Endothelial cell of umbilical vein (primary cell): ENCODE measurements around the gene PCGF3. TPM values are rescaled to one million over a fixed set of nuclear protein-coding genes. Genes with fewer than 3 reads are reported as not detected.

Experiments
- BruUV-seq: library from RNA; stranded (reverse); fragments of 400-500 nt; replicated peaks from 2 replicates; lab custom pipeline; 2021; lab: Mats Ljungman, UMichigan
- CTCF ChIA-PET: fragments of 300-600, 350-600 bp; sonication (Branson Sonifier 250); formaldehyde crosslinking; loops from one replicate; lab custom pipeline; 2021; ENCODE audit warnings: antibody characterized with exemption, inconsistent platforms; lab: Charles Lee
- POLR2A ChIA-PET: fragments of 300-600, 350-600 bp; sonication (Branson Sonifier 250); formaldehyde crosslinking; loops from one replicate; lab custom pipeline; 2021; ENCODE audit warnings: antibody characterized with exemption, inconsistent platforms; lab: Charles Lee
- DNase-seq: peaks from one replicate; pipeline ENCODE4 v3.0.0-alpha.2; 2011; ENCODE audit warnings: low read depth, low spot score
- FAIRE-seq: peaks from 2 replicates; lab custom pipeline; 2011; peaks lifted over from hg19 to GRCh38; lab: Jason Lieb, UNC
- H2AFZ ChIP-seq: 2 replicates; pipeline ENCODE4 v1.6.0; 2012; ENCODE audit warnings: low read depth, low read length, control low read depth, inconsistent platforms
- H3K27ac ChIP-seq: 2 replicates; pipeline ENCODE4 v1.5.1; 2011; ENCODE audit warnings: low read depth, mild to moderate bottlenecking, control low read depth, low read length, moderate library complexity; ENCODE audit not compliant: insufficient read depth
- H3K27me3 ChIP-seq, 2 experiments: 2 replicates each; pipeline versions ENCODE4 v1.6.0 to v1.6.1; 2011; ENCODE audit warnings: low read length in 2 of 2, mixed read lengths in 1 of 2; ENCODE audit not compliant: control insufficient read depth in 2 of 2, insufficient read depth in 2 of 2
- H3K36me3 ChIP-seq, 2 experiments: 2 replicates in 1 of 2; 3 replicates in 1 of 2; pipeline ENCODE4 v1.5.1; 2011; ENCODE audit warnings: low read length in 2 of 2, mild to moderate bottlenecking in 1 of 2, moderate library complexity in 1 of 2; ENCODE audit not compliant: control insufficient read depth in 2 of 2, insufficient read depth in 2 of 2; ENCODE audit errors: extremely low read depth in 1 of 2
- H3K4me1 ChIP-seq: 3 replicates; pipeline ENCODE4 v1.5.1; 2011; ENCODE audit warnings: mild to moderate bottlenecking, low read length; ENCODE audit not compliant: control insufficient read depth, insufficient read depth; ENCODE audit errors: extremely low read depth
- H3K4me2 ChIP-seq: 2 replicates; pipeline ENCODE4 v1.6.1; 2011; ENCODE audit warnings: low read length, control low read depth, mixed read lengths; ENCODE audit not compliant: insufficient read depth
- H3K4me3 ChIP-seq, 3 experiments: fragments of 200-600 bp in 1 of 3; sonication (generic), shearing (Covaris generic) in 1 of 3; replicated peaks in 1 of 3; 2 replicates each; pipeline ENCODE4 v1.5.1; 2011 to 2016; ENCODE audit warnings: control low read depth in 3 of 3, low read length in 3 of 3, mild to moderate bottlenecking in 2 of 3, inconsistent platforms in 1 of 3, low read depth in 1 of 3, moderate library complexity in 1 of 3; ENCODE audit not compliant: insufficient read depth in 1 of 3
- H3K79me2 ChIP-seq: 2 replicates; pipeline ENCODE4 v1.6.0; 2012; ENCODE audit warnings: low read length, inconsistent platforms; ENCODE audit not compliant: control insufficient read depth, insufficient read depth
- H3K9ac ChIP-seq: replicated peaks from 2 replicates; pipeline ENCODE3; 2011; ENCODE audit warnings: low read length, control low read depth; ENCODE audit not compliant: insufficient read depth; ENCODE audit errors: extremely low read depth
- H3K9me1 ChIP-seq: replicated peaks from 3 replicates; pipeline ENCODE4 v1.6.0; 2011; ENCODE audit warnings: mild to moderate bottlenecking, low read length; ENCODE audit not compliant: control insufficient read depth, insufficient read depth; ENCODE audit errors: extremely low read depth
- H3K9me3 ChIP-seq: replicated peaks from 2 replicates; pipeline ENCODE4 v1.5.1; 2012; ENCODE audit warnings: low read length, inconsistent platforms; ENCODE audit not compliant: control insufficient read depth, insufficient read depth
- H4K20me1 ChIP-seq: replicated peaks from 2 replicates; pipeline ENCODE3; 2011; ENCODE audit warnings: mild to moderate bottlenecking, low read length; ENCODE audit not compliant: control insufficient read depth, insufficient read depth; ENCODE audit errors: extremely low read depth
- CTCF ChIP-seq, 2 donors: IDR thresholded peaks; 1 replicate in 1 of 2; 2 replicates in 1 of 2; pipeline ENCODE4 v1.5.1; 2011; ENCODE audit warnings: low read length in 2 of 2, mild to moderate bottlenecking in 2 of 2, moderate library complexity in 2 of 2, control low read depth in 1 of 2, inconsistent platforms in 1 of 2, low read depth in 1 of 2; ENCODE audit not compliant: insufficient read depth in 1 of 2; ENCODE audit errors: extremely low read depth in 1 of 2
- EZH2 ChIP-seq: IDR thresholded peaks from 2 replicates; pipeline ENCODE4 v1.6.1; 2012; ENCODE audit warnings: borderline replicate concordance, low read depth, mild to moderate bottlenecking, moderate library complexity, low read length, inconsistent platforms; ENCODE audit not compliant: severe bottlenecking
- FOS ChIP-seq: IDR thresholded peaks from 2 replicates; pipeline ENCODE4 v1.6.1; 2011; ENCODE audit warnings: mild to moderate bottlenecking, low read length, moderate library complexity, borderline replicate concordance; ENCODE audit not compliant: insufficient read depth
- GATA2 ChIP-seq: IDR thresholded peaks from 2 replicates; pipeline ENCODE4 v1.7.0; 2011; ENCODE audit warnings: low read depth, mild to moderate bottlenecking, moderate library complexity, mixed read lengths, low read length; ENCODE audit not compliant: insufficient read length, insufficient read depth
- JUN ChIP-seq: IDR thresholded peaks from 2 replicates; pipeline ENCODE4 v1.6.1; 2011; ENCODE audit warnings: borderline replicate concordance, low read depth; ENCODE audit not compliant: insufficient read length, insufficient read depth
- MAX ChIP-seq: IDR thresholded peaks from 2 replicates; pipeline ENCODE4 v1.6.1; 2011; ENCODE audit not compliant: insufficient read depth, insufficient read length
- MYC ChIP-seq: IDR thresholded peaks from one replicate; pipeline ENCODE4 v1.6.1; 2011; ENCODE audit warnings: mild to moderate bottlenecking, low read depth, low read length
- POLR2A ChIP-seq: IDR thresholded peaks from 2 replicates; pipeline ENCODE4 v1.6.1; 2012; ENCODE audit warnings: low read depth, mild to moderate bottlenecking, control low read depth, low read length
- POLR2AphosphoS5 ChIP-seq: IDR thresholded peaks from 2 replicates; pipeline ENCODE4 v1.6.1; 2012; ENCODE audit warnings: low read depth, mild to moderate bottlenecking, control low read depth, low read length, moderate library complexity; ENCODE audit not compliant: insufficient read depth
- dilution Hi-C: fragments of 300-500 bp; cut with MboI; formaldehyde crosslinking; loops from one replicate; pipeline ENCODE4 v1.15.0; 2019; ENCODE audit warnings: low sequenced_read_pairs; ENCODE audit not compliant: extremely low pct_ligation_motif_present
- intact Hi-C: fragments of 100-400 bp; cut with micrococcal nuclease; formaldehyde crosslinking; loops from one replicate; pipeline ENCODE4 v1.10.0; 2022
- polyA plus RNA-seq, 4 experiments: library from polyadenylated mRNA; depleted of rRNA in 3 of 4; stranded (reverse) in 3 of 4; unstranded in 1 of 4; fragments of >200 nt; gene quantifications; 2 replicates each; pipeline versions ENCODE4 v1.2.1 to v1.2.3, GENCODE V29; 2011 to 2012; ENCODE audit warnings: missing spikeins in 1 of 4
- total RNA-seq: library from RNA; stranded (reverse); gene quantifications from 2 replicates; pipeline ENCODE4 v1.2.3, GENCODE V29; 2021

Gene PCGF3
- total and polyA plus RNA-seq, 2 donors (not counting 3 experiments of a cell fraction or from before 2014, with no cell fraction given): 70.2 to 91.8 TPM

DNA sequence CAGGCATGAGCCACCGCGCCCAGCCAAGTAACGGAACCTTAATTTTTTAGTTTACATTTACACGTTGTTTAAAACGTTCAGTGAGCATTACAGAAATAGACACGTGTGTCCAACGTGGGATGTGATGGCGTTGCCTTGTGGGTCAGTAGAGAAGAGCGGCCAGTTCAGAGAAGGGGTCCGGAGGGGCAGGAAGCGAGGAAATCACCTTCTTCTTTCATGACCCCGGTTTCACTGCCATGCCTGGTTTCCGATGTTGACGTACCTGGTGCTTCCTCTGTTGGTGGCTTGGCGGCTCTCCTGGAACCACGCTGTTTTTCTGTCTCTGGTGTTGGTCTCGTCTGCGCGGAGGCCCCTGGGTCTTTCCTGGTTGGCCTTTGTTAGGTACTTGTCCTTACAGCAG lies 42.8 kb downstream of the PCGF3 start:
- TF ChIP-seq FOS (no peak), POLR2A (no peak), POLR2AphosphoS5 (no peak), CTCF (IDR thresholded peaks at IDR 0.05; ENCODE audit: extremely low read depth in 1 of 2, insufficient read depth in 1 of 2, low read depth in 1 of 2, low read length in 2 of 2) (no peak), EZH2 (no peak), MYC (no peak), JUN (no peak), GATA2 (no peak), MAX (no peak)
- H3K9ac ChIP-seq: no peak overlapping the region
- H3K4me2 ChIP-seq: no peak overlapping the region
- H3K9me3 ChIP-seq: no peaks in the 10 kb centered on the region
- DNase-seq: no peak
- no TSS peak for BruUV-seq
- H3K27me3 ChIP-seq: no peaks in the 10 kb centered on the region
- peaks cover 11% of the 10 kb centered on the region for H3K4me1 ChIP-seq
- dilution Hi-C loops: no loop called here
- ChIA-PET CTCF (no interaction called here), POLR2A (interaction anchor here (0.6 kb wide), 1 partner anchor 222 kb away, joined by 4 read pairs; no protein-coding TSS in a partner anchor)
- H3K36me3 ChIP-seq: peaks cover 4 to 26% of the 10 kb centered on the region in 2 experiments
- no peak overlapping the region for H3K4me3 ChIP-seq
- H2AFZ ChIP-seq: no peak overlapping the region
- H4K20me1 ChIP-seq: no peaks in the 10 kb centered on the region
- no peak overlapping the region for H3K27ac ChIP-seq
- intact Hi-C loops: no loop called here
- FAIRE-seq: no peak
- no peaks in the 10 kb centered on the region for H3K9me1 ChIP-seq
- H3K79me2 ChIP-seq: peaks cover 13% of the 10 kb centered on the region
